OCI-LY3 (cell line): ENCODE data around the gene SLC5A11.

ENCODE experiments used
- H2AFZ ChIP-seq: fragments of 200-600, 300-600 bp; shearing (Covaris generic); 2 replicates; pipeline ENCODE4 v1.6.0; 2014; ENCODE audit warnings: antibody characterized with exemption, low read depth, low read length
- H3K27ac ChIP-seq: fragments of 200-600, 300-600 bp; sonication (generic); 2 replicates; pipeline ENCODE4 v1.5.1; 2014; ENCODE audit warnings: mild to moderate bottlenecking, low read length, moderate library complexity, mixed read lengths
- H3K27me3 ChIP-seq: fragments of 200-600, 300-600 bp; sonication (generic); 2 replicates; pipeline ENCODE4 v1.6.1; 2014; ENCODE audit warnings: low read depth, low read length, mixed read lengths
- H3K36me3 ChIP-seq: fragments of 200-600, 300-600 bp; sonication (generic); replicated peaks from 2 replicates; pipeline ENCODE3; 2014; ENCODE audit warnings: low read depth, low read length, mixed read lengths
- H3K4me1 ChIP-seq: fragments of 300-600, 200-600 bp; sonication (generic); 2 replicates; pipeline ENCODE4 v1.6.1; 2014; ENCODE audit warnings: low read length, mixed read lengths
- H3K4me2 ChIP-seq: fragments of 200-600, 300-600 bp; sonication (generic); 2 replicates; pipeline ENCODE4 v1.6.1; 2014; ENCODE audit warnings: low read length, mixed read lengths
- H3K4me3 ChIP-seq: fragments of 300-600, 200-600 bp; sonication (generic); 2 replicates; pipeline ENCODE4 v1.5.1; 2014; ENCODE audit warnings: antibody characterized with exemption, mild to moderate bottlenecking, low read length, moderate library complexity
- H3K79me2 ChIP-seq: fragments of 300-600, 200-600 bp; shearing (Covaris generic); 2 replicates; pipeline ENCODE4 v1.6.1; 2014; ENCODE audit warnings: mild to moderate bottlenecking, low read length, mixed read lengths
- H3K9ac ChIP-seq: fragments of 300-600, 200-600 bp; shearing (Covaris generic); 2 replicates; pipeline ENCODE4 v1.6.0; 2014; ENCODE audit warnings: mild to moderate bottlenecking, low read length, moderate library complexity
- H3K9me3 ChIP-seq: fragments of 200-600, 300-600 bp; shearing (Covaris generic); 2 replicates; pipeline ENCODE4 v1.6.1; 2014; ENCODE audit warnings: low read length, mixed read lengths; ENCODE audit not compliant: insufficient read depth
- H4K20me1 ChIP-seq: fragments of 200-600, 300-600 bp; sonication (generic); 2 replicates; pipeline ENCODE4 v1.6.1; 2016; ENCODE audit warnings: low read length, mixed read lengths; ENCODE audit not compliant: insufficient read depth
- CTCF ChIP-seq: fragments of 200-600, 300-600 bp; sonication (generic); IDR thresholded peaks from 2 replicates; pipeline ENCODE4 v1.5.1; 2014; ENCODE audit warnings: antibody characterized with exemption, low read length, low read depth
- EZH2phosphoT487 ChIP-seq: fragments of 200-600 bp; shearing (Covaris generic); IDR thresholded peaks from 2 replicates; pipeline ENCODE4 v1.6.1; 2018; ENCODE audit warnings: antibody characterized with exemption, mixed run types, low read depth

SLC5A11 gene

GRCh38 chr16:24816688-24817087 is 29.1 kb upstream of the SLC5A11 start:
- Histone ChIP-seq H3K4me3 (no peak overlapping the region), H3K27me3 (no peaks in the 10 kb centered on the region), H3K9ac (no peak overlapping the region), H3K79me2 (no peaks in the 10 kb centered on the region), H2AFZ (no peak overlapping the region), H3K4me1 (no peaks in the 10 kb centered on the region), H3K9me3 (no peaks in the 10 kb centered on the region), H3K27ac (no peak overlapping the region), H3K36me3 (peaks cover 63% of the 10 kb centered on the region), H3K4me2 (no peak overlapping the region), H4K20me1 (no peaks in the 10 kb centered on the region)
- no peak for TF ChIP-seq EZH2phosphoT487
- no peak for TF ChIP-seq CTCF

- Histone ChIP-seq H3K9me3 (no peaks in the 10 kb centered on the region), H3K9ac (no peak overlapping the region), H3K36me3 (peaks cover 63% of the 10 kb centered on the region), H3K4me1 (no peaks in the 10 kb centered on the region), H3K4me2 (no peak overlapping the region), H3K27me3 (no peaks in the 10 kb centered on the region), H3K79me2 (no peaks in the 10 kb centered on the region), H3K4me3 (no peak overlapping the region), H4K20me1 (no peaks in the 10 kb centered on the region), H3K27ac (no peak overlapping the region), H2AFZ (no peak overlapping the region)
- TF ChIP-seq CTCF (no peak), EZH2phosphoT487 (no peak)
Observed at GRCh38 chr16:24819462-24820040, 26.2 kb upstream of the SLC5A11 start.

- peaks cover 56% of the 10 kb centered on the region for H3K36me3 ChIP-seq
- no peak overlapping the region for H3K4me3 ChIP-seq
- H3K79me2 ChIP-seq = no peaks in the 10 kb centered on the region
- no peaks in the 10 kb centered on the region for H3K4me1 ChIP-seq
- H3K9ac ChIP-seq = no peak overlapping the region
- H3K9me3 ChIP-seq = no peaks in the 10 kb centered on the region
- TF ChIP-seq EZH2phosphoT487 (no peak), CTCF (no peak)
- H3K27ac ChIP-seq = no peak overlapping the region
- no peak overlapping the region for H3K4me2 ChIP-seq
- H2AFZ ChIP-seq = no peak overlapping the region
- no peaks in the 10 kb centered on the region for H3K27me3 ChIP-seq
- no peaks in the 10 kb centered on the region for H4K20me1 ChIP-seq
Observed at GRCh38 chr16:24820522-24820921, 25.2 kb upstream of the SLC5A11 start.

- Histone ChIP-seq H3K4me3 (no peak overlapping the region), H4K20me1 (no peaks in the 10 kb centered on the region), H3K36me3 (peaks cover 56% of the 10 kb centered on the region), H3K4me2 (no peak overlapping the region), H3K27me3 (no peaks in the 10 kb centered on the region), H3K9ac (no peak overlapping the region), H3K27ac (no peak overlapping the region), H3K4me1 (no peaks in the 10 kb centered on the region), H2AFZ (no peak overlapping the region), H3K79me2 (no peaks in the 10 kb centered on the region), H3K9me3 (no peaks in the 10 kb centered on the region)
- TF ChIP-seq EZH2phosphoT487 = no peak
- no peak for TF ChIP-seq CTCF
Observed at GRCh38 chr16:24821129-24821528, 24.6 kb upstream of the SLC5A11 start.
